Rectal smooth muscle tissue (tissue), 1 donor: ENCODE data around the gene RNF44.
"Not testable (repeated sequence)": the region's sequence is repeated elsewhere in the genome, so short reads cannot be mapped to it uniquely, and the experiment has no call there.

Source experiments
- H3K27ac ChIP-seq: one replicate; pipeline ENCODE4 v1.7.0; 2013; ENCODE audit warnings: low read depth, low read length, inconsistent platforms
- H3K27me3 ChIP-seq: one replicate; pipeline ENCODE4 v1.7.0; 2013; ENCODE audit warnings: low read length; ENCODE audit not compliant: control insufficient read depth, insufficient read depth
- H3K36me3 ChIP-seq: one replicate; pipeline ENCODE4 v1.7.0; 2013; ENCODE audit warnings: low read length; ENCODE audit not compliant: control insufficient read depth, insufficient read depth
- H3K4me1 ChIP-seq: one replicate; pipeline ENCODE4 v1.7.0; 2013; ENCODE audit warnings: low read length; ENCODE audit not compliant: control insufficient read depth, insufficient read depth
- H3K4me3 ChIP-seq: one replicate; pipeline ENCODE4 v1.7.0; 2013; ENCODE audit warnings: low read length
- H3K9ac ChIP-seq: one replicate; pipeline ENCODE4 v1.7.0; 2013; ENCODE audit warnings: low read length

The RNF44 gene

GRCh38 chr5:176492431-176492830 is 44.8 kb downstream of the RNF44 start:
- Histone ChIP-seq H3K27ac (no peak overlapping the region), H3K27me3 (no peaks in the 10 kb centered on the region), H3K9ac (no peak overlapping the region), H3K4me1 (no peaks in the 10 kb centered on the region), H3K36me3 (peaks cover 32% of the 10 kb centered on the region), H3K4me3 (no peak overlapping the region)

- H3K9ac ChIP-seq, result no peak overlapping the region
- H3K27ac ChIP-seq, result no peak overlapping the region
- no peak overlapping the region for H3K4me3 ChIP-seq
- H3K36me3 ChIP-seq, result peaks cover 32% of the 10 kb centered on the region
- H3K4me1 ChIP-seq, result no peaks in the 10 kb centered on the region
- no peaks in the 10 kb centered on the region for H3K27me3 ChIP-seq
Observed at GRCh38 chr5:176491901-176492300, 45.3 kb downstream of the RNF44 start.

- H3K4me3 ChIP-seq, result no peak overlapping the region
- H3K4me1 ChIP-seq, result no peaks in the 10 kb centered on the region
- H3K27ac ChIP-seq, result no peak overlapping the region
- no peaks in the 10 kb centered on the region for H3K27me3 ChIP-seq
- H3K9ac ChIP-seq, result no peak overlapping the region
- peaks cover 24% of the 10 kb centered on the region for H3K36me3 ChIP-seq
Observed at GRCh38 chr5:176491101-176491502, 46.1 kb downstream of the RNF44 start.

DNA sequence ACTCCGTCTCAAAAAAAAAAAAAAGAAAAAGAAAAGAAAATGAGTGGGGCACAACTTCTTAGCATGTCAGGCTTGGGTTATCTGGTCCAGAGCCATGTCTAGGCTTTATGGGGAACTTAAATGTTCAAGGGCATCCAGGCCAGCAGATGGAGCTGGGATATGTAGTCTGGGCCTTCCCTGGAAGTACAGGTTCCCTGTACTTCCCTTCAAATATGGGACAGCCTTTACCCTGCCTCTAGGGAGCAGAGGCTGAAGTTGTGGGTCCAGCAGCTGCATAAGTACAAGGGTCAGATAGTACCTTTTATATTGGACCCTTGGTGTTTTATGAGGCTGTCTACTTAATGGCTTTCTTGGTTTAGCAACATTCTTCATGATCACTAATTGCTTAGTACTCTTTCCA is 46.9 kb downstream of the RNF44 start:
- H3K4me3 ChIP-seq, result no peak overlapping the region
- H3K27me3 ChIP-seq, result no peaks in the 10 kb centered on the region
- no peak overlapping the region for H3K9ac ChIP-seq
- H3K27ac ChIP-seq, result no peak overlapping the region
- no peaks in the 10 kb centered on the region for H3K4me1 ChIP-seq
- peaks cover 21% of the 10 kb centered on the region for H3K36me3 ChIP-seq

GRCh38 chr5:176489077-176489476 is 48.1 kb downstream of the RNF44 start:
- Histone ChIP-seq H3K4me1 (no peaks in the 10 kb centered on the region), H3K9ac (no peak overlapping the region), H3K36me3 (peaks cover 18% of the 10 kb centered on the region), H3K27me3 (no peaks in the 10 kb centered on the region), H3K4me3 (no peak overlapping the region), H3K27ac (no peak overlapping the region)

DNA sequence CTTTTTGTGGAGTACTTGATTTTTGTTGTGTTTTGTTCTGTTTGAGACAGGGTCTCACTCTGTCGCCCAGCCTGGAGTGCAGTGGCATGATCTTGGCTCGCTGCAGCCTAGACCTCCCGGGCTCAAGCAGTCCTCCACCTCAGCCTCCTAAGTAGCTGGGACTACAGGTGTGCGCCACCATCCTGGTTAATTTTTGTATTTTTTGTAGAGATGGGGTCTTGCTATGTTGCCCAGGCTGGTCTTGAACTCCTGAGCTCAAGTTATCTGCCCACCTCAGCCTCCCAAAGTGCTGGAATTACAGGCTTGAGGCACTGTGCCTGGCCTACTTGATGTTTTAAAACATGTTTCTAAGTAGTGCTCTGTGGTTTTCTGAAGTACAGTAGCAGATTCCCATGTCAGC is 50.0 kb downstream of the RNF44 start:
- not testable (repeated sequence) for H3K36me3 ChIP-seq, H3K27ac ChIP-seq

DNA sequence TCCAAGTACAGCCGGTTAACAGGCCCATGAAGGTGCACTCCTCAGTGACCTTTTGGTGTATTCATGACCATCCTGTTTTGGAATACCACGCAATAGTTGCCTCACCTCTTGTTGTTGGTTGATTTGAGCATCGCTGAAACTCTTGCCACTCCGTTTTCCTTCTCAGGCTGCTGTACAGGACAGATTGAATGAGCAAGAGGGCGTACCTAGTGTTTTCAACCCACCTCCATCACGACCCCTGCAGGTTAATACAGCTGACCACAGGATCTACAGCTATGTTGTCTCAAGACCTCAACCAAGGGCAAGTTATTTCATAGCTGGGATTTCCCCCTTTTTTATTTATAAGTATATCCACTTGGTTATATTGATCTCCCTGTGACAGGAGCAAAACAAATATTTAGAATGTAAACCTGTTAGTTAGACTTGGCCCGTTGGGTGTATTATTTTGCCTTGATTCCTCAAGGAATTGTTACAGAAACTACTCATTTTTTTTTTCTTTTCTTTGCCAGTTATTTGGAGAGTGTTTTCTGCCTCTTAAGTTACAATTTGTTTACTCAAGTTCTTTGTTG is 50.9 kb downstream of the RNF44 start:
- peaks cover 9% of the 10 kb centered on the region for H3K36me3 ChIP-seq
- H3K27ac ChIP-seq, result no peak overlapping the region

More for the DNA sequence above, 50.0 kb downstream of the RNF44 start:
- H3K27me3 ChIP-seq, H3K4me1 ChIP-seq, H3K4me3 ChIP-seq, H3K9ac ChIP-seq: not testable (repeated sequence)

GRCh38 chr5:176485176-176485575 is 52.0 kb downstream of the RNF44 start:
- Histone ChIP-seq H3K4me3 (no peak overlapping the region), H3K9ac (no peak overlapping the region), H3K27ac (no peak overlapping the region), H3K36me3 (peaks cover 7% of the 10 kb centered on the region), H3K4me1 (no peaks in the 10 kb centered on the region), H3K27me3 (no peaks in the 10 kb centered on the region)

More for the DNA sequence above, 50.9 kb downstream of the RNF44 start:
- Histone ChIP-seq H3K4me3 (no peak overlapping the region), H3K9ac (no peak overlapping the region), H3K27me3 (no peaks in the 10 kb centered on the region), H3K4me1 (no peaks in the 10 kb centered on the region)

GRCh38 chr5:176481711-176482110 is 55.5 kb downstream of the RNF44 start:
- Histone ChIP-seq H3K36me3 (peaks cover 7% of the 10 kb centered on the region), H3K4me3 (no peak overlapping the region)

More at GRCh38 chr5:176481711-176482110, 55.5 kb downstream of the RNF44 start:
- H3K27ac ChIP-seq, result no peak overlapping the region
- H3K4me1 ChIP-seq, result no peaks in the 10 kb centered on the region
- no peaks in the 10 kb centered on the region for H3K27me3 ChIP-seq
- no peak overlapping the region for H3K9ac ChIP-seq
